Mesendoderm (in vitro differentiated cells): ENCODE data around the gene UBE2QL1.
A peak's percentile ranks its signal among the peaks of the same experiment; 100 is the strongest.

Experiments used
- DNase-seq: peaks from one replicate; pipeline ENCODE4 v3.0.0; 2013
- H2AK5ac ChIP-seq: 2 replicates; pipeline ENCODE4 v1.6.1; 2013; ENCODE audit warnings: low read length, inconsistent platforms
- H2BK120ac ChIP-seq: 2 replicates; pipeline ENCODE4 v1.6.1; 2013; ENCODE audit warnings: low read depth, mild to moderate bottlenecking, low read length, moderate library complexity, mixed read lengths
- H2BK15ac ChIP-seq: replicated peaks from 2 replicates; pipeline ENCODE4 v1.6.1; 2013; ENCODE audit warnings: low read depth, mild to moderate bottlenecking, moderate library complexity
- H2BK5ac ChIP-seq: 2 replicates; pipeline ENCODE4 v1.6.1; 2013; ENCODE audit warnings: low read length, inconsistent platforms
- H3K18ac ChIP-seq: 2 replicates; pipeline ENCODE4 v1.6.1; 2013; ENCODE audit warnings: mild to moderate bottlenecking, low read length, mixed read lengths
- H3K23ac ChIP-seq: one replicate; pipeline ENCODE4 v1.6.1; 2013; ENCODE audit warnings: low read length
- H3K27ac ChIP-seq: 2 replicates; pipeline ENCODE4 v1.5.1; 2013; ENCODE audit warnings: low read depth, mild to moderate bottlenecking, inconsistent platforms, low read length, moderate library complexity
- H3K27me3 ChIP-seq: 2 replicates; pipeline ENCODE4 v1.6.1; 2013; ENCODE audit warnings: low read length, control low read depth, mild to moderate bottlenecking, inconsistent platforms; ENCODE audit not compliant: insufficient read depth, poor library complexity
- H3K36me3 ChIP-seq: 2 replicates; pipeline ENCODE4 v1.6.1; 2013; ENCODE audit warnings: low read length, inconsistent platforms; ENCODE audit not compliant: control insufficient read depth, insufficient read depth
- H3K4ac ChIP-seq: one replicate; pipeline ENCODE4 v1.6.1; 2013; ENCODE audit warnings: low read depth, mild to moderate bottlenecking, low read length, moderate library complexity
- H3K4me1 ChIP-seq: 2 replicates; pipeline ENCODE4 v1.6.1; 2013; ENCODE audit warnings: low read depth, low read length, inconsistent platforms; ENCODE audit not compliant: control insufficient read depth
- H3K4me2 ChIP-seq: 2 replicates; pipeline ENCODE4 v1.6.1; 2013; ENCODE audit warnings: low read length
- H3K4me3 ChIP-seq: 2 replicates; pipeline ENCODE4 v1.5.1; 2013; ENCODE audit warnings: mild to moderate bottlenecking, low read length
- H3K56ac ChIP-seq: one replicate; pipeline ENCODE4 v1.6.1; 2013; ENCODE audit warnings: low read length
- H3K79me1 ChIP-seq: 2 replicates; pipeline ENCODE4 v1.6.1; 2013; ENCODE audit warnings: low read length, inconsistent platforms
- H3K79me2 ChIP-seq: 2 replicates; pipeline ENCODE4 v1.6.1; 2013; ENCODE audit warnings: mild to moderate bottlenecking, low read length; ENCODE audit not compliant: control insufficient read depth, insufficient read depth
- H3K9ac ChIP-seq: 2 replicates; pipeline ENCODE4 v1.6.1; 2013; ENCODE audit warnings: low read length, inconsistent platforms
- H4K5ac ChIP-seq: one replicate; pipeline ENCODE4 v1.6.1; 2013; ENCODE audit warnings: low read length
- H4K8ac ChIP-seq: one replicate; pipeline ENCODE4 v1.6.1; 2013; ENCODE audit warnings: low read depth, mild to moderate bottlenecking, control low read depth, low read length, moderate library complexity
- WGBS: extraction: QIAGEN DNeasy Blood & Tissue Kit; methylation state at CpG from one replicate; pipeline ENCODE4 v1.1.7; 2013; ENCODE audit warnings: low lambda C conversion rate, missing lambda C conversion rate; ENCODE audit not compliant: insufficient coverage; ENCODE audit errors: extremely low coverage; 5-methylcytosine and 5-hydroxymethylcytosine counted together

The UBE2QL1 gene

DNA sequence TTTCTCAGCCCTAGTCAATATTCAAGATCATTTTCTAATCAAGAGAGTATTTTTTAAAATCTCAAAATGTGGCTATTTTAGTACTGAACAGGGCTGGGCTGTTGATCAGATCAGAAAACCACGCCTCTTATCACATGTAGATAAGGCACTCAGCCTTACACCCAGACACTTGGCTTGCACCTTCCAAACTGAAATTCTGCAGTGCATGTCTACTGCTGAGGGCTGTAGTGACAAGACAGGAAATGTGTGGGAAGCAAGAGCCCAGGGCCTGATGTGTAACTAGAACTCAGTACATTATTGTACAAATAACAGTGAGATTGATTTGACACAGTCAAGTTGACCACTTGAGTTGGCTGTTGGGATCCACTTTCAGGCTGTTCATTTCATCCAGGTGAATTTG is 48.6 kb downstream of the UBE2QL1 start:
- no peak overlapping the region for H3K4ac ChIP-seq
- H3K23ac ChIP-seq: no peak overlapping the region
- no peak overlapping the region for H2BK15ac ChIP-seq
- H3K4me2 ChIP-seq: no peak overlapping the region
- no CpG with 5 or more reads among the region's 1 CpG for WGBS
- no peak overlapping the region for H3K9ac ChIP-seq
- H3K79me2 ChIP-seq: no peaks in the 10 kb centered on the region
- no peak overlapping the region for H2BK5ac ChIP-seq
- no peaks in the 10 kb centered on the region for H3K4me1 ChIP-seq
- H2BK120ac ChIP-seq: no peak overlapping the region
- no peak overlapping the region for H2AK5ac ChIP-seq
- DNase-seq: peak; percentile 7
- H3K36me3 ChIP-seq: no peaks in the 10 kb centered on the region
- no peak overlapping the region for H4K8ac ChIP-seq
- H3K56ac ChIP-seq: no peak overlapping the region
- no peak overlapping the region for H4K5ac ChIP-seq
- H3K79me1 ChIP-seq: no peaks in the 10 kb centered on the region
- no peak overlapping the region for H3K4me3 ChIP-seq
- no peak overlapping the region for H3K18ac ChIP-seq
- no peaks in the 10 kb centered on the region for H3K27me3 ChIP-seq
- H3K27ac ChIP-seq: no peak overlapping the region

DNA sequence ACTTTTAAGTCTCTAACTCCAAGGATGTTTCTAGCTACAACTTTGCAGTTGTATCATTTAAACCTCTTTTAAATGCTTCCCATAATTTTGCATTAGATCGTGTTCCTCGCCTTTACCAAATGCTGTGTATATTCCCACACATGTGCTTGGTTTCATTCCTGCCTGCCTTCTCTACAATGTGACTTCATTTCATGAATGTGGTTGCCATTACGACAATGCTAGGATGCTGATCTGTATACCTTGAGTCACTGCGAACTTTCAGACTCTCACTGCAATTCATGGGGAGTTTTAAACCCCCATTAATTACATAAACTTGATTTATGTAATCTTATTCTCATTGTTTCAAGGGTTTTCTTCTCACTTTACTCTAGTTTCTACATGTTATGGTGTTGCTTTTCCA is 50.3 kb downstream of the UBE2QL1 start:
- Histone ChIP-seq H3K27ac (no peak overlapping the region), H3K27me3 (no peaks in the 10 kb centered on the region), H3K23ac (no peak overlapping the region), H2BK5ac (no peak overlapping the region), H4K8ac (no peak overlapping the region), H4K5ac (no peak overlapping the region), H3K4me1 (no peaks in the 10 kb centered on the region), H3K79me2 (no peaks in the 10 kb centered on the region), H3K4ac (no peak overlapping the region), H3K4me2 (no peak overlapping the region), H3K4me3 (no peak overlapping the region), H2BK120ac (no peak overlapping the region), H3K18ac (no peak overlapping the region), H3K9ac (no peak overlapping the region), H3K56ac (no peak overlapping the region), H3K36me3 (no peaks in the 10 kb centered on the region), H3K79me1 (no peaks in the 10 kb centered on the region), H2AK5ac (no peak overlapping the region), H2BK15ac (no peak overlapping the region)
- no peak for DNase-seq
- no CpG with 5 or more reads among the region's 4 CpGs for WGBS

DNA sequence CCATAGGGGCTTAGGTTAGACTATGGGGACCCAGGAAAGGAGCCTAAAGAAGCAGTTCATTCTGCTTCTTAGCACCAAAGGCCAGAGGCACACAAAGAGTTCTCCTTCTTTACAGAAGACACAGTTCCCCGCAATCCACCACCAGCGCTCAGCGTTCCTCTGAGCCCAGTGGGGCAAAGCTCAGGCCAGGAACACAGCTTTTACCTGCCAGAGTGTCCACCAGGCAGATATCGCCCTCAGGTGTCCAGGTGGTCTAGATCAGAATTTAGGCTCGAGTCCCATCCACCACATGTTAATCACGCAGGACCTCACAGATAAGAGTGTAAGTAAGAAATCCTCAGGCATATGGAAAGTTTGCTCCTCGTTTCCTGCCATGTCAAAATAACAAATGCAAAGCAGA is 53.0 kb downstream of the UBE2QL1 start:
- H3K79me1 ChIP-seq: no peaks in the 10 kb centered on the region
- WGBS: no CpG with 5 or more reads among the region's 7 CpGs
- H3K4me1 ChIP-seq: no peaks in the 10 kb centered on the region
- H3K4me2 ChIP-seq: no peak overlapping the region
- H3K27me3 ChIP-seq: no peaks in the 10 kb centered on the region
- H2AK5ac ChIP-seq: no peak overlapping the region
- H2BK120ac ChIP-seq: no peak overlapping the region
- H3K23ac ChIP-seq: no peak overlapping the region
- DNase-seq: no peak
- no peaks in the 10 kb centered on the region for H3K79me2 ChIP-seq
- H4K8ac ChIP-seq: no peak overlapping the region
- no peak overlapping the region for H2BK15ac ChIP-seq
- no peak overlapping the region for H3K9ac ChIP-seq
- no peak overlapping the region for H3K56ac ChIP-seq
- no peak overlapping the region for H2BK5ac ChIP-seq
- no peak overlapping the region for H3K18ac ChIP-seq
- H3K4ac ChIP-seq: no peak overlapping the region
- no peak overlapping the region for H3K27ac ChIP-seq
- H3K36me3 ChIP-seq: no peaks in the 10 kb centered on the region
- no peak overlapping the region for H4K5ac ChIP-seq
- H3K4me3 ChIP-seq: no peak overlapping the region

DNA sequence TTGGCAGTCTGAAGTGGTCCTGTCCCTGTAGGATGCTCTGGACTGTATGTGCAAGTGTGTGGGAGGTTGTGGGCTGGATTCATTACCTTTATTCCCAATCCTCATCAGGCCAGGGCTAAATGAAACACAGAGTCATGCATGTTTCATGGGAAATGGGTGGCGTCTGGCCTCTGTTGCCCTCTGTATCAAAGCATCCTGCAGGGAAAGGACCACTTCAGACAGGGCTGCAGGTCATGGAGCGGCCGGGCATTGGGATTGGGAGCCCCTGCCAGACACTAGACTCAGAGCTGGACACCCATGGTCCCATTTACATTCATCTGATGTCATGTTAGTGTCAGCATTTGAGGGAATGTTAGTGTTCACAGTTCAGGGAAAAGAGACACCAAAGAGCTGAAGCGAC is 53.8 kb downstream of the UBE2QL1 start:
- Histone ChIP-seq H3K36me3 (no peaks in the 10 kb centered on the region), H3K79me2 (no peaks in the 10 kb centered on the region), H3K4me3 (no peak overlapping the region), H2BK15ac (no peak overlapping the region), H2AK5ac (no peak overlapping the region), H3K56ac (no peak overlapping the region), H2BK120ac (no peak overlapping the region), H4K5ac (no peak overlapping the region), H3K4me2 (no peak overlapping the region), H2BK5ac (no peak overlapping the region), H3K27me3 (no peaks in the 10 kb centered on the region), H3K4ac (no peak overlapping the region), H3K18ac (no peak overlapping the region), H4K8ac (no peak overlapping the region), H3K27ac (no peak overlapping the region), H3K79me1 (no peaks in the 10 kb centered on the region), H3K4me1 (no peaks in the 10 kb centered on the region), H3K9ac (no peak overlapping the region), H3K23ac (no peak overlapping the region)
- no CpG with 5 or more reads among the region's 4 CpGs for WGBS
- DNase-seq: no peak

DNA sequence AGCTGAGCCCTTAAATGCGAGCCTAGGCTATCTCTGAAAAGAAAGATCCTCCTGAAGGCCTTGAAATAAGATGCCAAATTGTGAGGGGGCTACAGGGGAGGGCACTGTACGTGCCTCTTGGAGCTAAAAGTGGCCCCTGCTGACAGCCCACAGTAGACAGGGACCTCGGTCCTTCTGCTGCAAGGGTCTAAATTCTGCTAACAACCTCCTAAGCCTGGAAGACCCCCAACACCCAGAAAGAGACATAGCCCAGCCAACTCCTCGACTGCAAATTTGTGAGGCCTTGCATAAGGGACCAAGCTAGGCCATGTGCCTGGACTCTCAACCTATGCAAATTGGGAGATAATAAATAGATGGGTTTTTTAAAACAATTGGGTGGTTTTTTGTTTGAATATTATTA is 54.7 kb downstream of the UBE2QL1 start:
- Histone ChIP-seq H2BK5ac (no peak overlapping the region), H3K27ac (no peak overlapping the region), H3K79me1 (no peaks in the 10 kb centered on the region), H3K79me2 (no peaks in the 10 kb centered on the region), H2BK15ac (no peak overlapping the region), H3K23ac (no peak overlapping the region), H3K36me3 (no peaks in the 10 kb centered on the region), H4K8ac (no peak overlapping the region), H3K27me3 (no peaks in the 10 kb centered on the region), H2AK5ac (no peak overlapping the region), H3K4me1 (no peaks in the 10 kb centered on the region), H3K4me2 (no peak overlapping the region), H3K4me3 (no peak overlapping the region), H4K5ac (no peak overlapping the region), H3K4ac (no peak overlapping the region), H2BK120ac (no peak overlapping the region), H3K56ac (no peak overlapping the region), H3K18ac (no peak overlapping the region), H3K9ac (no peak overlapping the region)
- WGBS: no CpG with 5 or more reads among the region's 4 CpGs
- DNase-seq: no peak

DNA sequence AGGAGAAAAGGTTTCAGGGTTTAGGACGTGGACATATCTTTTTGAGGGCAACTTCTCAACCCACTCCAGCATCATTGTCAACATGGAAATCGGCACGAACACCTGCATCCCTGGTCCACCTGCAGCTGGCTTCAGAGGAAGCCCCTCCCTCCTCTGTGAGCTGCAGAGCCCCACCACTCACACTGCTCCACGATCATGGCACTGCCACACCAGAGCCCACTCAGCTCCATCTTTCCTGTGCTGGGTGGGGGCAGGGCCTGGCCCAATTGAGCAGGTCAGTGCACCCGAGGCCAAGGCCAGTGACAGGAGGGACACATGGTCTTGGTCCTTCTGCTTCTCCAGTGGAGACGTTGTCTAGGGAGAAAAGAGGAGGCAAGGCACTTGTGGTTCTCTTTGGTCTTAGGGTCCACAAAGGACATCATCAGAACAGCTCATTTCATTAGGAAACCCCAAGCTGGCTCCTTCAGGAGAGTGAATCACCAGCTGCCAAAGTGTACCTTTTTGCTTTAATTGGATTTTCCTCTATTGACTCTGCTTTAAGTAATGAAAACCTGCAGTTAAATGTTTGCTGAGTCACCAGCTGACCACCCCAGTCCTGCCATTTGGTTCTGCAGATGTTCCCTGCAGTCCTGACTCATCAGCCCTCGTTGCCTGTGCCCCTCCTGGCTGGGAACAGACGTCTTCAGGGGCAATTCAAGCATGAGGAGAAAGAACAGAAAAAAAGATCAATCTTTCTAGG is 56.2 kb downstream of the UBE2QL1 start:
- no peak for DNase-seq
- Histone ChIP-seq H2BK15ac (no peak overlapping the region), H3K79me1 (no peaks in the 10 kb centered on the region), H4K5ac (no peak overlapping the region), H3K79me2 (no peaks in the 10 kb centered on the region), H3K18ac (no peak overlapping the region), H3K36me3 (no peaks in the 10 kb centered on the region), H2AK5ac (no peak overlapping the region), H2BK120ac (no peak overlapping the region), H4K8ac (no peak overlapping the region), H3K56ac (no peak overlapping the region), H3K4me1 (no peaks in the 10 kb centered on the region), H2BK5ac (no peak overlapping the region), H3K27me3 (no peaks in the 10 kb centered on the region), H3K23ac (no peak overlapping the region), H3K9ac (no peak overlapping the region), H3K4me2 (no peak overlapping the region), H3K4ac (no peak overlapping the region), H3K4me3 (no peak overlapping the region), H3K27ac (no peak overlapping the region)
- no CpG with 5 or more reads among the region's 8 CpGs for WGBS
